NCI-H2107 treated with DMSO at 0.1 percent for 48 hours (cell line): ENCODE measurements around the gene PPP1R3D.

Experiments used
- DNase-seq: peaks from one replicate; lab custom pipeline; 2025; ENCODE audit not compliant: unreplicated experiment; lab: John Stamatoyannopoulos, UW

PPP1R3D gene

GRCh38 chr20:59948828-59949720 lies 9.0 kb upstream of the PPP1R3D start:
- DNase-seq = peak; percentile 69

GRCh38 chr20:59948212-59948611 lies 8.1 kb upstream of the PPP1R3D start:
- DNase-seq = no peak

GRCh38 chr20:59947376-59947775 lies 7.3 kb upstream of the PPP1R3D start:
- DNase-seq = no peak

- no peak for DNase-seq
Observed at GRCh38 chr20:59945731-59946130, 5.6 kb upstream of the PPP1R3D start.

- no peak for DNase-seq
Observed at GRCh38 chr20:59945175-59945574, 5.1 kb upstream of the PPP1R3D start.

GRCh38 chr20:59944726-59945125 lies 4.6 kb upstream of the PPP1R3D start:
- no peak for DNase-seq

GRCh38 chr20:59942245-59942644 lies 2.1 kb upstream of the PPP1R3D start:
- no peak for DNase-seq

GRCh38 chr20:59940956-59941294 lies 820 bp upstream of the PPP1R3D start:
- peak; percentile 75 for DNase-seq

GRCh38 chr20:59939879-59940128 lies 301 bp downstream of the PPP1R3D start:
- DNase-seq = no peak

GRCh38 chr20:59939052-59939878 lies 840 bp downstream of the PPP1R3D start:
- no peak for DNase-seq

- no peak for DNase-seq
Observed at GRCh38 chr20:59938696-59939051, 1.4 kb downstream of the PPP1R3D start.

GRCh38 chr20:59938221-59938620 lies 1.9 kb downstream of the PPP1R3D start:
- no peak for DNase-seq

- DNase-seq = no peak
Observed at GRCh38 chr20:59937150-59937549, 3.0 kb downstream of the PPP1R3D start.

GRCh38 chr20:59936409-59936808 lies 3.7 kb downstream of the PPP1R3D start:
- no peak for DNase-seq

GRCh38 chr20:59935457-59936185 lies 4.5 kb downstream of the PPP1R3D start:
- DNase-seq = no peak

- no peak for DNase-seq
Observed at GRCh38 chr20:59933849-59934585, 6.1 kb downstream of the PPP1R3D start.

GRCh38 chr20:59933296-59933848 lies 6.7 kb downstream of the PPP1R3D start, which contains the start of gene SYCP2:
Gene SYCP2 (minus strand): TSS chr20:59933637. CDS start chr20:59922413, 11,224 bp downstream.
- no peak for DNase-seq

- DNase-seq = no peak
Observed at GRCh38 chr20:59932616-59933295, 7.3 kb downstream of the PPP1R3D start.

GRCh38 chr20:59931511-59932312 lies 8.4 kb downstream of the PPP1R3D start:
- DNase-seq = no peak
